Activated gamma-delta T cell treated with anti-CD3 and anti-CD28 coated beads, Interleukin-2, amount 50 U/mL, for 16 hours (primary cell): ENCODE data around the gene RRP8.
A peak's percentile ranks its signal among the peaks of the same experiment; 100 is the strongest.

Experiments used
- DNase-seq: peaks from one replicate; pipeline ENCODE4 v3.0.0-alpha.2; 2020; ENCODE audit warnings: low read depth

The RRP8 gene

GRCh38 chr11:6617315-6617781 lies 13.9 kb upstream of the RRP8 start:
- DNase-seq: no peak

GRCh38 chr11:6616596-6617250 lies 13.3 kb upstream of the RRP8 start:
- DNase-seq: no peak

GRCh38 chr11:6615882-6616585 lies 12.6 kb upstream of the RRP8 start:
- no peak for DNase-seq

- no peak for DNase-seq
Observed at GRCh38 chr11:6615046-6615445, 11.6 kb upstream of the RRP8 start.

GRCh38 chr11:6614446-6614845 lies 11.0 kb upstream of the RRP8 start:
- DNase-seq: no peak

- DNase-seq: no peak
Observed at GRCh38 chr11:6613496-6613895, 10.1 kb upstream of the RRP8 start.

- peak; percentile 91 for DNase-seq
Observed at GRCh38 chr11:6612213-6613041, 9.0 kb upstream of the RRP8 start, which contains the start of gene TAF10. TSS of gene TAF10 (minus strand) at chr11:6612216. CDS start at chr11:6612189, 27 bp downstream.

- no peak for DNase-seq
Observed at GRCh38 chr11:6611963-6612212, 8.5 kb upstream of the RRP8 start.

GRCh38 chr11:6611092-6611962 lies 7.9 kb upstream of the RRP8 start:
- no peak for DNase-seq

GRCh38 chr11:6610591-6610990 lies 7.2 kb upstream of the RRP8 start:
- no peak for DNase-seq

GRCh38 chr11:6609502-6610015 lies 6.1 kb upstream of the RRP8 start:
- DNase-seq: no peak

GRCh38 chr11:6608726-6609501 lies 5.5 kb upstream of the RRP8 start:
- DNase-seq: no peak

- no peak for DNase-seq
Observed at GRCh38 chr11:6608011-6608410, 4.6 kb upstream of the RRP8 start.

GRCh38 chr11:6607190-6607795 lies 3.9 kb upstream of the RRP8 start:
- no peak for DNase-seq

- DNase-seq: no peak
Observed at GRCh38 chr11:6606471-6607189, 3.2 kb upstream of the RRP8 start.

GRCh38 chr11:6604790-6605189 lies 1.4 kb upstream of the RRP8 start:
- no peak for DNase-seq

GRCh38 chr11:6604081-6604626 lies 738 bp upstream of the RRP8 start:
- no peak for DNase-seq

GRCh38 chr11:6602096-6602940 lies 1.1 kb downstream of the RRP8 start:
- no peak for DNase-seq

GRCh38 chr11:6601041-6601461 lies 2.4 kb downstream of the RRP8 start:
- DNase-seq: no peak
